Panc1 (cell line): ENCODE data around the gene NTSR2. TPM values are rescaled to one million over a fixed set of nuclear protein-coding genes. Genes with fewer than 3 reads are reported as not detected.

Experiments used
- ATAC-seq: fragments of 200-7000 bp; cut with Tn5 transposase; 2 replicates; pipeline ENCODE4 v1.9.1; 2020; ENCODE audit warnings: mild to moderate bottlenecking, moderate library complexity
- BruUV-seq: library from RNA; stranded (reverse); fragments of 400-500 nt; replicated peaks from 2 replicates; lab custom pipeline; 2021; lab: Mats Ljungman, UMichigan
- CTCF ChIA-PET: fragments of 300-600 bp; sonication (Branson Sonifier 250); formaldehyde crosslinking; loops from one replicate; lab custom pipeline; 2022; ENCODE audit warnings: antibody characterized with exemption; lab: Charles Lee
- POLR2A ChIA-PET: fragments of 300-600 bp; sonication (Branson Sonifier 250); formaldehyde crosslinking; loops from one replicate; lab custom pipeline; 2022; ENCODE audit warnings: antibody characterized with exemption; lab: Charles Lee
- DNase-seq: peaks from one replicate; pipeline ENCODE4 v3.0.0-alpha.2; 2010; ENCODE audit warnings: low read depth, low spot score
- H3K27ac ChIP-seq: 2 replicates; pipeline ENCODE4 v1.5.1; 2011; ENCODE audit warnings: mild to moderate bottlenecking, low read length, inconsistent platforms
- H3K27me3 ChIP-seq: fragments of 200-500 bp; sonication (Bioruptor generic); 2 replicates; pipeline ENCODE4 v1.6.0; 2014; ENCODE audit warnings: low read length, inconsistent platforms; ENCODE audit not compliant: control insufficient read depth, insufficient read depth
- H3K36me3 ChIP-seq: fragments of 200-500 bp; sonication (Bioruptor generic); 2 replicates; pipeline ENCODE4 v1.5.1; 2014; ENCODE audit warnings: inconsistent platforms, mild to moderate bottlenecking, low read length, moderate library complexity; ENCODE audit not compliant: control insufficient read depth, insufficient read depth
- H3K4me1 ChIP-seq: 2 replicates; pipeline ENCODE4 v1.5.1; 2011; ENCODE audit warnings: inconsistent platforms, mild to moderate bottlenecking, low read length, moderate library complexity; ENCODE audit not compliant: control insufficient read depth, insufficient read depth
- H3K4me3 ChIP-seq, 2 experiments: 2 replicates each; pipeline ENCODE4 v1.5.1; 2011 to 2012; ENCODE audit warnings: low read depth in 2 of 2, low read length in 2 of 2, mild to moderate bottlenecking in 2 of 2, inconsistent platforms in 1 of 2, moderate library complexity in 1 of 2
- H3K9me3 ChIP-seq: fragments of 200-500 bp; sonication (Bioruptor generic); 2 replicates; pipeline ENCODE4 v1.5.1; 2014; ENCODE audit warnings: low read depth, mild to moderate bottlenecking, inconsistent platforms, low read length, moderate library complexity; ENCODE audit not compliant: control insufficient read depth, insufficient read depth
- POLR2AphosphoS5 ChIP-seq: IDR thresholded peaks from 2 replicates; pipeline ENCODE4 v1.6.1; 2012; ENCODE audit warnings: mild to moderate bottlenecking, low read depth, low read length, moderate library complexity
- REST ChIP-seq, 2 experiments: IDR thresholded peaks; 2 replicates each; pipeline ENCODE4 v1.6.1; 2011 to 2012; ENCODE audit warnings: low read depth in 2 of 2, control low read depth in 1 of 2, low read length in 1 of 2, mild to moderate bottlenecking in 1 of 2, moderate library complexity in 1 of 2; ENCODE audit not compliant: insufficient read depth in 1 of 2
- SIN3A ChIP-seq: IDR thresholded peaks from 2 replicates; pipeline ENCODE4 v1.6.1; 2012; ENCODE audit warnings: low read depth, mild to moderate bottlenecking, low read length, moderate library complexity, borderline replicate concordance; ENCODE audit not compliant: insufficient read depth
- TCF7L2 ChIP-seq: IDR thresholded peaks from 2 replicates; pipeline ENCODE4 v1.6.1; 2011; ENCODE audit warnings: mild to moderate bottlenecking, low read depth, low read length, inconsistent platforms
- in situ Hi-C: cut with HindIII; loops from 2 replicates; pipeline ENCODE4 v1.10.0; 2016; ENCODE audit warnings: low sequenced_read_pairs, low pct_unique_long_range_greater_than_20kb
- intact Hi-C: fragments of 100-400 bp; cut with micrococcal nuclease; formaldehyde crosslinking; loops from one replicate; pipeline ENCODE4 v1.10.0; 2022; ENCODE audit not compliant: unreplicated experiment
- total RNA-seq: library from RNA; stranded (reverse); gene quantifications from one replicate; pipeline ENCODE4 v1.2.1, GENCODE V29; 2021; ENCODE audit not compliant: unreplicated experiment
- TF ChIP-seq, protein P1 (sequence below): fragments of 450-650 bp; IDR thresholded peaks from 2 replicates; pipeline ENCODE4 v1.5.1; 2017; ENCODE audit warnings: mild to moderate bottlenecking

Gene NTSR2
- total RNA-seq, 1 experiment from 2014 or later = 0.15 TPM

DNA sequence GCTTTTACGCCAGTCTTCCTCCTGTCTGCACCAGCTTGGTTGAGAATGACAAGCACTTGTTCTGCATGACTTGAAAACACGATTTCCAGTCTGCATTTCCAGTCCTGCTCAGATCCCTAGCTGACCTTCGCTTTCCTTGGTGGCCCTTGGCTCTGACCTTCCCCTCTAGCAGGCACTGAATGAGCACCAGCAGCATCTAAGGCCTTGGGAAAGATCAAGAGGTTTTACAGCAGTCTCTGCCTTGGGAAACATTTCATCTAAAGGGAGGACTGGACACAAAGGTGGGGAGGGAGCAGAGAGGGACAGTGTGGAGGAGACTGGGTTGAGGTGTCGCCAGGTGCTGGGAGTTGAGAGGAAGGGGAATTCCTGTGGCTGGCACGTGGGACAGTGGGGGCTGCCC, 30.5 kb downstream of the NTSR2 start:
- no peak for ATAC-seq
- no TSS peak for BruUV-seq

GRCh38 chr2:11637546-11637945, 32.4 kb downstream of the NTSR2 start:
- intact Hi-C loops (no loop called here), in situ Hi-C loops (no loop called here)
- Histone ChIP-seq H3K27me3 (no peaks in the 10 kb centered on the region), H3K27ac (no peak overlapping the region), H3K9me3 (no peaks in the 10 kb centered on the region), H3K4me3 (no peak overlapping the region), H3K36me3 (no peaks in the 10 kb centered on the region), H3K4me1 (no peaks in the 10 kb centered on the region)
- ATAC-seq = no peak
- DNase-seq = no peak
- ChIA-PET POLR2A (no interaction called here), CTCF (no interaction called here)
- TF ChIP-seq, protein P1, sequence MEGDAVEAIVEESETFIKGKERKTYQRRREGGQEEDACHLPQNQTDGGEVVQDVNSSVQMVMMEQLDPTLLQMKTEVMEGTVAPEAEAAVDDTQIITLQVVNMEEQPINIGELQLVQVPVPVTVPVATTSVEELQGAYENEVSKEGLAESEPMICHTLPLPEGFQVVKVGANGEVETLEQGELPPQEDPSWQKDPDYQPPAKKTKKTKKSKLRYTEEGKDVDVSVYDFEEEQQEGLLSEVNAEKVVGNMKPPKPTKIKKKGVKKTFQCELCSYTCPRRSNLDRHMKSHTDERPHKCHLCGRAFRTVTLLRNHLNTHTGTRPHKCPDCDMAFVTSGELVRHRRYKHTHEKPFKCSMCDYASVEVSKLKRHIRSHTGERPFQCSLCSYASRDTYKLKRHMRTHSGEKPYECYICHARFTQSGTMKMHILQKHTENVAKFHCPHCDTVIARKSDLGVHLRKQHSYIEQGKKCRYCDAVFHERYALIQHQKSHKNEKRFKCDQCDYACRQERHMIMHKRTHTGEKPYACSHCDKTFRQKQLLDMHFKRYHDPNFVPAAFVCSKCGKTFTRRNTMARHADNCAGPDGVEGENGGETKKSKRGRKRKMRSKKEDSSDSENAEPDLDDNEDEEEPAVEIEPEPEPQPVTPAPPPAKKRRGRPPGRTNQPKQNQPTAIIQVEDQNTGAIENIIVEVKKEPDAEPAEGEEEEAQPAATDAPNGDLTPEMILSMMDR = no peak
- no peak for TF ChIP-seq POLR2AphosphoS5
- no peak for TF ChIP-seq REST (IDR thresholded peaks at IDR 0.05; ENCODE audit: insufficient read depth in 1 of 2, low read depth in 2 of 2, low read length in 1 of 2)
- no peak for TF ChIP-seq TCF7L2
- TF ChIP-seq SIN3A = no peak
- no TSS peak for BruUV-seq

More for the DNA sequence above, 30.5 kb downstream of the NTSR2 start:
- in situ Hi-C loops = no loop called here
- ChIA-PET POLR2A (no interaction called here), CTCF (no interaction called here)
- H3K4me3 ChIP-seq = no peak overlapping the region
- no peaks in the 10 kb centered on the region for H3K9me3 ChIP-seq
- intact Hi-C loops = no loop called here
- peaks cover 5% of the 10 kb centered on the region; the same call in 1 of the 2 replicates for H3K27me3 ChIP-seq
- DNase-seq = no peak
- no peaks in the 10 kb centered on the region for H3K4me1 ChIP-seq
- H3K36me3 ChIP-seq = no peaks in the 10 kb centered on the region
- H3K27ac ChIP-seq = no peak overlapping the region
- TF ChIP-seq, protein P1 = no peak
